ENCODE measurements around the gene SPDYE5.
"Not testable (repeated sequence)": the region's sequence is repeated elsewhere in the genome, so short reads cannot be mapped to it uniquely, and the experiment has no call there.

The SPDYE5 gene, protein sequence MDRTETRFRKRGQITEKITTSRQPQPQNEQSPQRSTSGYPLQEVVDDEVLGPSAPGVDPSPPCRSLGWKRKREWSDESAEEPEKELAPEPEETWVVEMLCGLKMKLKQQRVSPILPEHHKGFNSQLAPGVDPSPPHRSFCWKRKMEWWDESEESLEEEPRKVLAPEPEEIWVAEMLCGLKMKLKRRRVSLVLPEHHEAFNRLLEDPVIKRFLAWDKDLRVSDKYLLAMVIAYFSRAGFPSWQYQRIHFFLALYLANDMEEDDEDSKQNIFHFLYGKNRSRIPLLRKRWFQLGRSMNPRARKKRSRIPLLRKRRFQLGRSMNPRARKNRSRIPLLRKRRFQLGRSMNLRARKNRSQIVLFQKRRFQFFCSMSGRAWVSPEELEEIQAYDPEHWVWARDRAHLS

GRCh38 chr7:75492020-75492419 lies at the start of gene SPDYE5:
Gene SPDYE5, plus strand, starts transcription at chr7:75492320. Its CDS starts 1,728 bp downstream, at chr7:75494048.
- not testable (repeated sequence) for DNase-seq (ENCODE audit: low read depth)

DNA sequence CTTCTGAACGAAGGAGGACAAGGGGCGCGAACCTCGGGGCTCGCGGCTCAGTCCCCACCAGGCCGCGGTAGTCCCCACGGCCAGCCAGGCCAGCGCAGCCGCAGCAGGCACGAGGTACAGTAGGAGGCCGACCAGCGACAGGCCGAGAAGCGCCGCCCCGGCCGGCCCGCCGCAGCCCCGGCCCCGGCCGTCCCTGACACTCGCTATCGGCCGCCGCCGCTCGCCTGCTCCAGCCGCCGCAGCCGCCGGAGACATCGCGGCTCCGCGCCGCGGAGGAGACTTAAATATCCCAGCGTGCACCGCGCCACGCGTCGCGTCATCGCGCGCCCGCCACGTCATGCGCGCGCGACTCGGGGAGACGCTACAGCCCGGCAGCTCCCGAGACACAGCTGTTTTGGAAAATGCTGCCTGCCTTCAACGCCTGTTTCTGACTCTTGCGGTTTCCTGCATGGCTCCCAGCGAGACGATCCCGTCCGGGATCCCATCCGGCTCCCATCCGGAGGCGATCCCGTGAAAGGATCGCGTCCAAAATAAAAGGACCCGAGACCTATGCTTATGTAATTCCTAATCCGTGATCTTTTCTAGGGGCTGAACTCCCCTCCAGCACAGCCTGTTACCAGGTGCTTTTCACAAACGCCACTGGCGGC lies 49.5 kb upstream of the SPDYE5 start:
- not testable (repeated sequence) for DNase-seq (ENCODE audit: low read depth)

DNA sequence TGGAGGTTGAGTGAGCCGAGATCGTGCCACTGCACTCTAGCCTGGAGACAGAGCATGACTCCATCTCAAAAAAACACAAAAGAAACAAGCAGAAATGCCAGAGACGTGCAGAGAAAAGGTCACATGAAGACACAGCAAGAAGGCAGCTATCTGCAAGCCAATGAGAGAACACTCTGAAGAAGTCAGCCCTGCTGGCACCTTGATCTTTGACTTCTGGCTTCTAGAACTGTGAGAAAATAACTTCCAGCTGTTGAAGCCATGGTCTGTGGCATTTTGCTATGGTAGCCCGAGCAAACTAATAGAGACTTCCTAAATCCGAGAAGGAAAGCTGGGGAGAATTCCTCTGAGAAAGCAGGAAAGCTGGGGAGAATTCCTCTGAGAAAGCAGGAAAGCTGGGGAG lies 42.2 kb upstream of the SPDYE5 start:
- not testable (repeated sequence) for DNase-seq (ENCODE audit: low read depth)

DNA sequence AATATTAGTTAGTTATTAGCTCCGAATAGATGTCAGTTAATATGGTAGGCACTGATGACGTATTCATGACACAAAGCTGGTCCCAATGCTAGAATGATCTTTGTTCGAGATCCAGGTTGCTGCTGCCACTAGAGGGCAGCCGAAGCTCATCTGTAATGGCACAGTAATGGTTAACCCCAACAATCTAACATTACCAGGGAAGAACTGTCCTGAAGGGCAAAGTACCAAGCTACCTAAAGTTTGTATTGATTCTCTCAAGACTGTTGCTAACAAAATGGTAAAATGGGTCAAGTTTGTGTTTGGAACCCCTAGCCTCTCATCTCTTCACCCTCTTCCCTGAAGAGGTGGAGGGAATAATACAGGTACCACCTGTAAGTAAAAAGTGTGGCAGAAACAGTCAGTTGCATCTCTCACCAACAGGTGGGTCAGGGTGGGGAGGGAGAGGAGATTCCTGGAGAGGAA lies 39.6 kb upstream of the SPDYE5 start:
- not testable (repeated sequence) for DNase-seq (ENCODE audit: low read depth)

GRCh38 chr7:75456403-75456802 lies 35.7 kb upstream of the SPDYE5 start:
- not testable (repeated sequence) for DNase-seq (ENCODE audit: low read depth)

GRCh38 chr7:75458034-75458433 lies 34.1 kb upstream of the SPDYE5 start:
- DNase-seq (ENCODE audit: low read depth), result not testable (repeated sequence)

DNA sequence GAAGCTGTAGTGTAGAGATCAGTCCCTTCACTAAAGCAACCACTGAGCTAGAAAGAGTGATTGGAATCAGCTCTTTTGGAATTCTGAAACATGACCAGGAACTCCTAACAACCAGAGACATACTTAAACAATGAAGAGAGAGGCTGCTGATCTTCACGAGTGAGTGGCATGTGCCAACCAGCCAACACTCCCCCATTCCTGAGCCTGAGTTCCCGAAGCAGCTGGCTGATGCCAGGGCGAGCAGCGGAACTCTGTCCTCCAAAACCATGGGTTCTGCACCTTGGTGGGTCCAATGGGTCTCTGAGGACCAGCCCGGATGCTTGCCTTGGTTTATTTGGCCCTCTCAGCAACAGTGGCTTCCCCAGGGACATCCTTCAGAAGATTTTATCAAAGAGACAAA lies 31.6 kb upstream of the SPDYE5 start:
- DNase-seq (ENCODE audit: low read depth), result not testable (repeated sequence)

DNA sequence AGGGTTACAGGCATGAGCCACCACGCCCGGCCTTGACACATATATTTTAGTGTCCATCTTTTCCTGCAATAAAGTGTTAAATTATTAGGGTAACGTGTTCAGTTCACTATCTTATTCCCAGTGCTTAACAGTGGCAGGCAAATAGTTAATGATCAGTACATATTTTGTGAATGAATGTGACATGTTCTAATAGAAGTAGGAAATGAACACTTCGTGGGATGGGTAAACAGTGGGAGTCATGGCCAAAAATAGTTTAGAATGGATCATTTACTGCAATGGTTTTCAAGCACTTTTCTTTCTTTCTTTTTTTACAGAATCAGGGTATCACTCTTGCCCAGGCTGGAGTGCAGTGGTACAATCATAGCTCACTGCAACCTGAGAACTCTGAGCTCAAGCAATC lies 22.0 kb upstream of the SPDYE5 start:
- not testable (repeated sequence) for DNase-seq (ENCODE audit: low read depth)

DNA sequence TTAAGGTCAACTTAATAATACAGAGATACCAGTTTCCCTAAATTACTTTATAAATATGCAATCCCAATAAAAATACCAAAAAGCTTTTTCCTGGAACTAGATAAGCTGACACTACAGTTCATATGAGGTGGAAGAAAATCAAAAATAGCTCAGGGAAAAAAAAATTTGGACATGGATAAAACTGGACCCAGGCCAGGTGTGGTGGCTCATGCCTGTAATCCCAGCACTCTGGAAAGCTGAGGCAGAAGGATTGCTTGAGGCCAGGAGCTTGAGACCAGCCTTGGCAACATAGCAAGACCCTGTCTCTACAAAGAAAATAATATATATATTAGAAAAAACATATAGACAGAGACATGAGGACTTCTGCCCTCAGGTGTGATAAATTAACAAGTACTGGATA lies 14.7 kb upstream of the SPDYE5 start:
- DNase-seq (ENCODE audit: low read depth), result not testable (repeated sequence)

- not testable (repeated sequence) for DNase-seq (ENCODE audit: low read depth)
Observed at GRCh38 chr7:75480313-75480712, 11.8 kb upstream of the SPDYE5 start.

DNA sequence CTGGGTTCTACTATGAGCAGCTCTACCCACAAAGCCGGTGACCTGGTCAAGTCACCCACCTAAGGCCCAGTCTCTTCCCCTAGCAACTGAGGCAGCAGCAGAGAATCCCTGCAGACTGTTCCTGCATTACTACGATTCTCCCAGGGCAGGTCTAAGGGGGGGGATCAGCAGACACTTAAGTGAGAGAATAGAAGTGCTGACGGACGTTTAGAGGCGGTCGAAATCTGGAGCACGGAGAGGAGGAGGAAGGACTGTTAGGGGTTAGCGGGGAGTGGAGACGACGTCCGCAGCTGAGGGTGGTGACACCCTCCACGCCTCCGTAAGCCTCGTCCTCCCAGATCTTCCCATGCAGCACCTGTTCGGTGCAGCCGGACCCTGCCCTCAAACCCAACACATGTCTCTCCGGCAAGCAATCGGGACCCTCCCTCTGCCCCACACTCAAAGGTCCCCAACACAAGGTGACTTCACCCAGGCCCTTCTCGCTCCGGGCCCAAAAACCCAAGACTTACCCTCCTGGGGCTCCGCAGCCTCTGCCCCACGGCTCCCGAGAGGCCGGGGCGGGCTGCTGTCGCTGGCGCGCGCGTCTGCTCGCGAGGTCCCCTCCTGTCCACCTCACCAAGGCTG lies 6.7 kb upstream of the SPDYE5 start:
- DNase-seq (ENCODE audit: low read depth), result not testable (repeated sequence)

GRCh38 chr7:75485979-75486643 lies 6.0 kb upstream of the SPDYE5 start, which contains the start of gene POM121C:
Gene POM121C, minus strand, starts transcription at chr7:75486299. Its CDS starts 44,803 bp downstream, at chr7:75441496.
- peak; percentile 52 for DNase-seq (ENCODE audit: low read depth)

DNA sequence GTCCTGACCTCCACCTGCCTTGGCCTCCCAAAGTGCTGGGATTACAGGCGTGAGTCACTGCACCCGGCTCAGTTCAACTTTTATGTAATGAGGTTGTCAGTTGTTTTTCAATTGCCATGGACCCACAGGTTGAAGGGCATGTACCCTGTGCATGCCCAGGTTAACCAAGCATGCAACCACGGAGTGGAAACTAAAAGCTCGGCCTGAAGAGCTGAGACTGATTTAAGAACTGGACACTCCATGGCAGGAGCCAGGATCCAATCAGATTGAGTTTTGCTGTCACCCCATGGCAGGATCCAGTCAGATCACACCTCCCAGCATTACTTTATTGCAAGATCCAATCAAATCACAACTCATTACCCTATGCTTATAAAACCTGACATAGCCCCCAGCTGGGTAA lies 16.9 kb downstream of the SPDYE5 start:
- DNase-seq (ENCODE audit: low read depth), result not testable (repeated sequence)

- not testable (repeated sequence) for DNase-seq (ENCODE audit: low read depth)
Observed at GRCh38 chr7:75518842-75519241, 26.7 kb downstream of the SPDYE5 start.

GRCh38 chr7:75521727-75522126 lies 29.6 kb downstream of the SPDYE5 start:
- not testable (repeated sequence) for DNase-seq (ENCODE audit: low read depth)

GRCh38 chr7:75527224-75527722 lies 35.2 kb downstream of the SPDYE5 start:
- not testable (repeated sequence) for DNase-seq (ENCODE audit: low read depth)

DNA sequence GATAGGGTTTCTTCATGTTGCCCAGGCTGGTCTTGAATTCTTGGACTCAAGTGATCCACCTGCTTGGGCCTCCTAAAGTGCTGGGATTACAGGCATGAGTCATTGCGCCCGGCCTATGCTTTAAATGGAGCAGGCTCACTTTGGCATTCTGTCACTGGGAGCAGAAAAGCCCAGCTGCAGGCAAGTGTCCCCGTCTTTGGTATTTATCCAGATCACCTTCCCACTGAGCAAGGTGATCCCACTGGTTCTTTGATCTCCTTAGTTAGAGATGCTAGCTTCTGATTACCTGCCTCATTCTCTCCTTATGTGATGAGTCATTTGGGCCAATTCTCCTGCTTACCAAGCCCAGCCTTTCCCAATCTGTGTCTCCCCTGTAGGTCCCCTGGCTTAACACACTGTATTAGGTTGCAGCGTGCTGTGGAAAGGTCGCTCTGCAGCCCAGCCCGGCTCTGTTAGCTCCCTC lies 39.3 kb downstream of the SPDYE5 start:
- no peak for DNase-seq (ENCODE audit: low read depth)

GRCh38 chr7:75532639-75533038 lies 40.5 kb downstream of the SPDYE5 start:
- no peak for DNase-seq (ENCODE audit: low read depth)

DNA sequence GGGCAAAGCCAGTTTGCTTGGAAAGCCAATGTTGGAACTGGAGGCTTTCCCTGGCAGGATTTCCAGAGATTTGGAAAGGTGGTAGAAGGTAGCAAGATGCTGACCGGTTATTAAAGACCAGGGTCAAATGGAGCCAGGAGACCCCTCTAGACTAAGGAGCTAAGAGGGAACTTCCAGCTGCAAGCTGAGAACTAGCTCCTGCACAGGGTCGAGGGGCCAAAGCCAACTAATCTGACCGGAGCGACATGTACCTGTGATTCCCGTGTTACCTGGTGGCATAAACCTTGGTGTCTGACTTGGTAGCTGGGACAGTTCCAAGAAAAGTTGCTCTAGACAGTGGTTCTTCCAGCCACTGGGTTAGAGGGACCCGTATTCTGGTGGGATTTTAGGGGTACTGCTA lies 41.8 kb downstream of the SPDYE5 start:
- DNase-seq (ENCODE audit: low read depth), result no peak

GRCh38 chr7:75534727-75535307 lies 42.7 kb downstream of the SPDYE5 start:
- DNase-seq (ENCODE audit: low read depth), result peak; percentile 37

DNA sequence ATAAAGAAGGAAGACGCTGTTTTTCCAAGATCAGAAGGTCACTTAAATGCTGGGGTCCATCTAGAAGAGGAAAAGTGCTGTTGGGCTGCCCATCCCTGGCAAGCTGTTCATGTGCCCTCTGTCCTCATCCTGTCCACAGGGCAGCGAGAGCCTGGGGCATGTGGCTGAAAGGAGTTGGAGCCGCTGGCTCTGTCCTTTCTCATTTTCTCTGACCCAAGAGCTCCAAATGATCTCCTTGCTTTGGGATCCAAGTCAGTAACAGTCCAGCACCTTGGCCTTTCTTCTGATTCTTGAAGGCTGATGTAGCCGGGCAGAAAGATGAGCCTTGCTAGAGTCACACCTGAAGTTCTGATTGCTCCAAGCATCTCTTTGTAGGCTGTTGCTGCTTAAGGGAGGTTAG lies 44.4 kb downstream of the SPDYE5 start:
- no peak for DNase-seq (ENCODE audit: low read depth)

Measured in non-pigmented ciliary epithelial cell (primary cell).